Measurements from ENCODE around the gene FARP1. TPM values are rescaled to one million over a fixed set of nuclear protein-coding genes. Genes with fewer than 3 reads are reported as not detected.

The FARP1 gene
- total RNA-seq, 2 donors from 2014 or later, result 0.55 to 2.4 TPM

DNA sequence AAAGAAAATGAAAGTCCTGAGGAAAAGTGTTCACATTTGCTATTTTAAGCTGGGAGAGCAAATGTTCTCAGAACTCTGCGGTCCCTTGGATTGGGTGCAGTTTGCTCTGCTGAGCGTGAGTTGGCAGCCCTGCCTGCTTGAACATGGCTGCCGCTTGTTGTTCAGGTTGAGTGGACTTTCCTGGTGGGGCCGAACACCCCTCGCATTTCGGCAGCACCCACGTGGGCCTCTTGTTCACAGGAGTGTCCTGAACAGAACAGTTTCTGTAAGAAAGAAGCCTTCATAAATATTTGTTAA, 45.0 kb downstream of the FARP1 start:
- Mint-ChIP-seq H3K27ac (no peak overlapping the region), H3K4me1 (ENCODE audit: low read depth) (no peaks in the 10 kb centered on the region), H3K36me3 (ENCODE audit: insufficient read depth in 2 of 2) (no peaks in the 10 kb centered on the region), H3K9me3 (no peaks in the 10 kb centered on the region), H3K4me3 (no peak overlapping the region), H3K27me3 (ENCODE audit: low read depth) (no peaks in the 10 kb centered on the region)
- ATAC-seq (replicated peaks in 1 of 2) (no peak), DNase-seq (no peak)

DNA sequence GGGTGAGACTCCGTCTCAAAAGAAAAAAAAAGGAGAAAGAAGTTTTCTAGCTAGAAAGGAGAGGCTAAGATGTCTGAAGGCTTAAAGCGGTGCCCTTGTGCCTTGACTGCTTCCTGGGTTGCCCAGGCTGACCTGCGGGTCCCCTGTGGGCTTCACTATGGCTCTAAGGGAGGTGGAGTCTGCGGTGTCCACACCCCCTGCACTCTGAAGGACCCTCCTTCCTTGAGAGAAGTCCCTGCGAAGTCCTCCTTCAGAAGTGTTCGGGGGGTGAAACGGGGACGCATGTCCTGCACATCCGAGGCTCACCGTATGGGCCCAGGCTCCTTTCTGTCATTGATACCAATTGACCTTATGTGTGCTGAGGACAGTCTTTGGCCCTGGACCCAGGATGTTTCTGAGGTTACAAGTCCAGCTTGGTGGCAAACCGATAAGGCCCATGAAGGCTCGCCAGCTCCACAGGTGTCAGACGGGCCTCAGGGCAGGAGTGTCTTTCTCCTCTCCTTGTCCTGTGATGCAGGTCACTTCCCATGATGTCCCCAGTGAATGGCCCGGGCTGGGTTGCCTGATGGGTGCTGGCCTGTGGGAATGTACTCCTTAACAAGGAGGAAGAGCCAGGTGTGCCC, 45.8 kb downstream of the FARP1 start:
- Mint-ChIP-seq H3K27me3 (ENCODE audit: low read depth) (no peaks in the 10 kb centered on the region), H3K9me3 (no peaks in the 10 kb centered on the region), H3K4me1 (ENCODE audit: low read depth) (no peaks in the 10 kb centered on the region), H3K27ac (no peak overlapping the region), H3K4me3 (no peak overlapping the region), H3K36me3 (ENCODE audit: insufficient read depth in 2 of 2) (no peaks in the 10 kb centered on the region)
- DNase-seq (no peak), ATAC-seq (replicated peaks in 1 of 2) (no peak)

DNA sequence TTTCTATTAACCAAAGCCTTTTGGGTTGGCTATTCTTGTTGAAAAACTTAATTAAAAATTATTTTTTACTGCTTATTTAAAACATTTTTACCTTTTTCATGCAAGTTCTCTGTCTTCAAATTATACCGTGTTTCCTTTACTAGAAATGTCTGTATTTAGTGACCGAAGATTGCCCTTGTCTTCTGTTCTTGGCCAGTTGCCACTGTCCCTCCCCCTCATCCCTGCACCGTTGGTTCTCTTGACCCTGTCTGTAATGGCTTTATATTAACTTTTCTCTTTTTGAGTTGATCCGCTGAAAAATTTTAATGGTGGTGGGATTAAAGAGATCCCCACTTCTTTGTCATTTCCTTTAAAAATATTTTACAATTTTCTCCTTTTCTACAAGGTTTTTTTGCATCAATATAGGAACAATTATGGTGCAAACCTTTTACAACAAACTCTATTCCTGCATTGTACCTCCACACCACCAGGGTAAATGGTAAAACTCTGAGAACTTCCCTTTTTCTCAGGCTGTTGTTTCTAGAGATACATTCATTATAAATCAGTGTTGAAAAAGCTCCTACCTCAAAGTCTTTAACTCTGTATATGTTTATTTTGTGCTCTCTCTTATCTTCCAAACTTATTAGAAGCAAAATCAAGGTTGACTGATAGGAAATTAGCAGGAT, 47.1 kb downstream of the FARP1 start:
- Mint-ChIP-seq H3K4me1 (ENCODE audit: low read depth) (no peaks in the 10 kb centered on the region), H3K27ac (no peak overlapping the region), H3K9me3 (no peaks in the 10 kb centered on the region), H3K36me3 (ENCODE audit: insufficient read depth in 2 of 2) (no peaks in the 10 kb centered on the region), H3K4me3 (no peak overlapping the region), H3K27me3 (ENCODE audit: low read depth) (no peaks in the 10 kb centered on the region)
- ATAC-seq (replicated peaks in 1 of 2) (no peak), DNase-seq (no peak)

DNA sequence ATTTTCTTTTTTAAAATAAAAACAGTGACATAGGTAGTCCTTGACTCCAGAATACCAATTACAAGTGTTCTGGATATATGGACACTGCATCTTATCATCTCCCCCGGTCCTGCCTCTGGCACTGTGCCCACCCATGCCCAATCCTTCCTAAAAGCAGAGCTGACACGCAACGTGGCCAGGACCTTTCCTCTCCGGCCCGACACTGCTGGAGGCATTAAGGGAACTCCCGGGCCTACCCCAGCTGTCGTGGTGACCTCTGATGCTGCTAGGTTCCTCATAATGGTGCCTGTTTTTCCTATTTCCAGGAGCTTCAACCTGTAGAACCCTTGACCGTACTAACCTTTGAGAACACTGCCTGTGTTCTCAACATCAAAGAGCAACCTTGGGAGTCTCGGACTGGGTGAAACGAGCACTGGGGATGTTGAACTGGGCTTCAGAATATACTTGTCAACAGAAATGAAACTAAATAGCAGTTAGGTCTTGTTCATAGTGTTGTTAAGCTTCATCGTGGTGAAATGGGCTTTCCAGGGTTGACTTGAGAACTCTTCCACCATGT, 48.1 kb downstream of the FARP1 start:
- Mint-ChIP-seq H3K9me3 (no peaks in the 10 kb centered on the region), H3K27me3 (ENCODE audit: low read depth) (no peaks in the 10 kb centered on the region), H3K27ac (no peak overlapping the region), H3K4me1 (ENCODE audit: low read depth) (no peaks in the 10 kb centered on the region), H3K4me3 (no peak overlapping the region), H3K36me3 (ENCODE audit: insufficient read depth in 2 of 2) (no peaks in the 10 kb centered on the region)
- ATAC-seq (replicated peaks in 1 of 2) (no peak), DNase-seq (no peak)

DNA sequence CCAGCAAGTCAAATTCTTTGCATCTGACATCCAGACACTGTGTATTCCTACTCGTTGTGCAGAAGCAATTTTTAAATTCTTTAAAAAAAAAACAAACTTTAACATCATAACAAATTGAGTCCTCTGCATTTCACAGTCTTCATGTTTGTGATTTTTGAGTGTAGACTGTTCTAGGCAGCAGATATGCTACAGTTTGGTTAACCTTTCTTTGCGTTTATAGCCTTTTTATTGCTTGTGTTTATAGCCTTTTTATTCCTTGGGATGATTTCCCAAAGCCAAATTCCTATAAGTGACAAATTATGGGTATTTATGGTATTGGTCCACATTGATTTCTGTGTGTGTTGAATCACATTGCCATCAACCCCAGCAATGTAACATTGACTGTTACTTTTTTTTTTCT, 49.1 kb downstream of the FARP1 start:
- Mint-ChIP-seq H3K27me3 (ENCODE audit: low read depth) (no peaks in the 10 kb centered on the region), H3K4me3 (no peak overlapping the region), H3K9me3 (no peaks in the 10 kb centered on the region), H3K36me3 (ENCODE audit: insufficient read depth in 2 of 2) (no peaks in the 10 kb centered on the region), H3K27ac (no peak overlapping the region), H3K4me1 (ENCODE audit: low read depth) (no peaks in the 10 kb centered on the region)
- ATAC-seq (replicated peaks in 1 of 2) (no peak), DNase-seq (no peak)

DNA sequence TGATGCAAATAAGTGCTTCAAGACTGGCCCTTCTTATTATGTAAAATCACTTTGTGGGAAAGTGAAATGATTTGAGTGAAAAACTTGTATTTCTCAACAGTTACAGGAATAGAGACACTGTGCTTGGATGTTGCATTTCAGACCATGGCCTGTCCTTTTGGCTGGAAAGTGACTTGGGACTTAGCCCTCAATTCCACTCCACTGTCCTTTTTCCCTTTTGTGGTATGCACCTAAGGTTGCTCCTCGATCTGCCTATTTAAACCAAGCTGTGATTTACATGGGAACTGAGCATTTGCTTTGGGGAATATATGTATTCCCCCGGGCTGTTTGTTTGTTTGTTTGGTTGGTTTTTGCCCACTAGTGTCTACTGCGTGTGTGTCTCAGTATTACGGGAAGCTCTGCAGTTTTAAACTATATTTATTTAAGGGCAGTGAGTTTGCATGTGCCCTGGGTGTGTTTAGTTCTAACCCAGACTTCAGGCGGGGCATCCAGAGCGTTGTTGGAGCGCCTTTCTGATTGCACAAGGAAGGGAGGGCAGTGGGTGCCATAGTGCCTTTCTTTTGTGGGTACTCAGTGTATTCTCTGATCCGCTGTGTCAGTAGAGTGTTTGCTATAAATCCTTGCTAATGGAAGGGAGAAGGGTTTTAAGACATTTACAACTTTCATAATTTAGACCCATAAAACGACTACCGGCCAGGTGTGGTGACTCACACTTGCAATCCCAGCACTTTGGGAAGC, 52.3 kb downstream of the FARP1 start:
- DNase-seq, result no peak
- Mint-ChIP-seq H3K27me3 (ENCODE audit: low read depth) (no peaks in the 10 kb centered on the region), H3K9me3 (no peaks in the 10 kb centered on the region), H3K4me1 (ENCODE audit: low read depth) (no peaks in the 10 kb centered on the region), H3K27ac (no peak overlapping the region), H3K4me3 (no peak overlapping the region), H3K36me3 (ENCODE audit: insufficient read depth in 2 of 2) (no peaks in the 10 kb centered on the region)
- ATAC-seq (replicated peaks in 1 of 2), result no peak

DNA sequence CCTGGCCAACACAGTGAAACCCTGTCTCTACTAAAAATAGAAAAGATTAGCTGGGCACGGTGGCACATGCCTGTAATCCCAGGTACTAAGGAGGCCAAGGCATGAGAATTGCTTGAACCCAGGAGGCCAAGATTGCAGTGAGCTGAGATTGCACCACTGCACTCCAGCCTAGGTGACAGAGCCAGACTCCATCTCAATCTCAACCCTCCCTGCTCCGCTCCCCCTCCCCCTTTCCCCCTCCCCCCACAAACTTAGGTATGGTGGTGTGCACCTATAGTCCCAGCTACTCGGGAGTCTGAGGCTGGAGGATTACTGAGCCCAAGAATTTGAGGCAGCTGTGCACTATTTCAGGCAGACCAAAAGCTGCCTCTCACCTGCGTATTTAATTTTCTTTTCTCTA, 55.8 kb downstream of the FARP1 start:
- no peak for ATAC-seq (replicated peaks in 1 of 2)
- H3K9me3 Mint-ChIP-seq, result no peaks in the 10 kb centered on the region

DNA sequence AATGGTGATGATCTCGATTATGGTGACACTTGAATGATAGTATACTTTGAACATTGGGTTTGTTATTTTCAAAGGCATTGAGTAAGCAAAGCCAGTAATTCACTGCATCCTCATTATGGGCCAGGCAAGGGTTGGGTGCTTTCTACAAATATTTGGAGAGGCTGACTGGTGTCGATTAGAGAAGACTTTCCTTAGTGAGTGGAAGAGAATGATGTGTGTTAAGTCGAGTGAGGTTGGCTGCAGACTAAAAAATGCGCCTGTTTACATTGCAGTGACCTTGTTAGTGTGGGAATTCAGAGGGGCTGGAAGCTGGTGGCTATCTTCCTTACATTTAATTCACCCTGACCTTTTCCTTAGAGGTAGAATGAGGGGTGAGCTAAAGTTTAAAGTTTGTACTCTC, 56.6 kb downstream of the FARP1 start:
- H3K4me3 Mint-ChIP-seq, result no peak overlapping the region
- no peaks in the 10 kb centered on the region for H3K36me3 Mint-ChIP-seq (ENCODE audit: insufficient read depth in 2 of 2)
- no peak for DNase-seq
- no peaks in the 10 kb centered on the region for H3K27me3 Mint-ChIP-seq (ENCODE audit: low read depth)
- ATAC-seq (replicated peaks in 1 of 2), result no peak
- H3K27ac Mint-ChIP-seq, result no peak overlapping the region
- no peaks in the 10 kb centered on the region for H3K9me3 Mint-ChIP-seq
- H3K4me1 Mint-ChIP-seq (ENCODE audit: low read depth), result no peaks in the 10 kb centered on the region

More for the DNA sequence above, 55.8 kb downstream of the FARP1 start:
- no peaks in the 10 kb centered on the region for H3K27me3 Mint-ChIP-seq (ENCODE audit: low read depth)
- H3K4me3 Mint-ChIP-seq, result no peak overlapping the region
- no peak overlapping the region for H3K27ac Mint-ChIP-seq
- no peak for DNase-seq
- no peaks in the 10 kb centered on the region for H3K4me1 Mint-ChIP-seq (ENCODE audit: low read depth)
- H3K36me3 Mint-ChIP-seq (ENCODE audit: insufficient read depth in 2 of 2), result no peaks in the 10 kb centered on the region

DNA sequence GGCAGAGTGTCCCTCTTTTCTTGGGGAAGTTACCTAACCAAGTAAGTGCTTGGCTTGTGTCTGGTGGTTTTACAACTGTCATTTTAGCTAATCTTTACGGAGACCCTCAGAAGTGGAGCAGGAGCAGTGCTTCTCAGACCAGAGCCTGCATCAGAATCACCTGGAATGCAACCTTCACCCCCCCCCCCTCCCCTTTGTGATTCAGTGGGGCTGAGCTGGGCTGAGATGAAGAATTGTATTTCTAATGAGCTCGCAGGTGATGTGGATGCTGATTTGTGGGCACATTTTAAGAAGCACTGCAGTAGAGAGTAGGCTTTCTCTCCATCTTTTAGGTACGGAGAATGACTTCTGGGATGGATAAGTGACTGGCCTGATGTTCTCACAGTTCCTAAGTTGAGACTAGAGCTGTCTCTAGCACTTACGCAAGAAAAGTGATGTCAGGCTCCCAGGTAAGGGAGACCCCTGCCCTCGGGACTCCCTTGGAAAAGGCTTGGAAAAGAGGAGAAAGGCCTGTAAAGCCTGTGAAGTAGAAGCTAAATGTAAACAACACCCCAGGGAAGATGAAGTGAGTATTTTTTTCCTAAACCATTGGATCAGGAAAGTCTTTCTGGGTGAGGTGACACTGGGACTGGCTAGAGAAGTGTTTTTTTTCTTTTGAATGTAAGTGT, 57.5 kb downstream of the FARP1 start:
- H3K4me3 Mint-ChIP-seq, result no peak overlapping the region
- peaks cover 3% of the 10 kb centered on the region for H3K27me3 Mint-ChIP-seq (ENCODE audit: low read depth)
- H3K4me1 Mint-ChIP-seq (ENCODE audit: low read depth), result no peaks in the 10 kb centered on the region
- ATAC-seq (replicated peaks in 1 of 2) (no peak), DNase-seq (no peak)
- peaks cover 0 to 2% of the 10 kb centered on the region in 2 donors for H3K9me3 Mint-ChIP-seq
- no peak overlapping the region for H3K27ac Mint-ChIP-seq
- no peaks in the 10 kb centered on the region for H3K36me3 Mint-ChIP-seq (ENCODE audit: insufficient read depth in 2 of 2)

DNA sequence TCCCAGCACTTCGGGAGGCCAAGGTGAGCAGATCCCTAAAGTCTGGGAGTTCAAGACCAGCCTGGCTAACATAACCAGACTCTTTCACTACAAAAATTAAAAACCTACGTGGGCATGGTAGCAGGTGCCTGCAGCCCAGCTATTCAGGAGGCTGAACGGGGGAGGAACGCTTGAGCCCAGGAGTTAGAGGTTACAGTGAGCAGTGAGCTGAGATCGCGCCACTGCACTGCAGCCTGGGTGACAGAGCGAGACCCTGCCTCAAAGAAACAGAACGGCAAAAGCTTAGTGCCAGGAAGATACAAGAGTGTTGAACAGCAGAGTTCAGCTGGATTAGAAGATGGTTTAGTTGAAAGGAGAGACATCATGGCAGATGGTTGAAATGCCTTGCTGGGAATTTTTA, 58.3 kb downstream of the FARP1 start:
- no peaks in the 10 kb centered on the region for H3K4me1 Mint-ChIP-seq (ENCODE audit: low read depth)

DNA sequence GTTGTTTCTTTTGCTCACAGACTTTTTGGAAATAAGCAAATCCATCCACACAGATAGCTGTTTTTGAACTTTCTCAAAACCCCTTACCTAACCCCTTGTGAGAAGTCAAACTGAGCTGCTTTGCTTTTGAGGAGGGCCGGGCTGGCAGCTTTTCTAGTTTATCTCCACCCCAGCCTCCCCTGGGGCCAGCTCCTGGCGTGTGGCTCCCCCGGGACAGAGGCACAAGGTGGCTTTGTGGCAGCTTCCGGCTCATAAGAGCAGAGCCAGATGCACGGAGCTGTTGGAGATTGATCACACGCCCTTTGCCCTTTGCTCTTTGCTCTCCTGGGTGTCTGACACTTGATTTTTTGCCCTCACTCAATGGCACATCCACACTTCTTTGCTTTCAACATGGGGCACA, 59.1 kb downstream of the FARP1 start:
- Mint-ChIP-seq H3K4me3 (no peak overlapping the region), H3K9me3 (peaks cover 2 to 3% of the 10 kb centered on the region in 2 donors), H3K27ac (no peak overlapping the region), H3K4me1 (ENCODE audit: low read depth) (no peaks in the 10 kb centered on the region), H3K27me3 (ENCODE audit: low read depth) (peaks cover 6% of the 10 kb centered on the region), H3K36me3 (ENCODE audit: insufficient read depth in 2 of 2) (no peaks in the 10 kb centered on the region)
- ATAC-seq (replicated peaks in 1 of 2) (no peak), DNase-seq (no peak)

More for the DNA sequence above, 58.3 kb downstream of the FARP1 start:
- Mint-ChIP-seq H3K36me3 (ENCODE audit: insufficient read depth in 2 of 2) (no peaks in the 10 kb centered on the region), H3K9me3 (peaks cover 2% of the 10 kb centered on the region in 2 donors), H3K27me3 (ENCODE audit: low read depth) (peaks cover 6% of the 10 kb centered on the region), H3K4me3 (no peak overlapping the region), H3K27ac (no peak overlapping the region)
- DNase-seq (no peak), ATAC-seq (replicated peaks in 1 of 2) (no peak)

DNA sequence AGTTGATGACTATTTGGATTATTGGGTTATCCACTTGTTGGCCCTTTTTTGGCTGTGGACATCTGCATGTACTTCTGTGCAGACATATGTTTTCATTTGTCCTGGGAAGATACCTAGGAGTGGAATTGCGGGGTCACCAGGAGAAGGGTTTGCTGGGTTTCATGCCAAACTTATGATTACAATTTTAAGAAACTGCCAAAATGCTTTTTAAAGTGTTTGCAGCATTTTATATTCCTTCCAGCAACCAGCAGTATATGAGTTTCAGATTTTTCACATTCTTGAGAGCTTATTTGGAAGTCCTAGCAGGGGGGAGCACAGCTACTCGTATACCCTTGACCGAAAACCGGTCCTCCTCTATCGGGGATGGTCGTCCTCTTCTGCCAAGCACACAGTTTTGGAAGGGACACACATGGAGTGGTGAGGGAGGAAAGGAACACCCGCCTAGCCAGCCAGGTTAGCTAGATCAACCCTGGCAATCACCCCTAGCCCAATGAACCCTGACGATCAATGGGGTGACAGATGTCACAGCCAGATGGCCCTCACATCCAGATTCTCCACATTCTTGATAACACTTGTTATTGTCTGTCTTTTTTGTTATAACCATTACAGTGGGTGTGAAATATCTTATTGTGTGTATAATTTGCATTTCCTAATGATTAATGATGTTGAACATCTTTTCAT, 60.9 kb downstream of the FARP1 start:
- no peak overlapping the region for H3K27ac Mint-ChIP-seq
- peaks cover 6% of the 10 kb centered on the region for H3K27me3 Mint-ChIP-seq (ENCODE audit: low read depth)
- H3K4me3 Mint-ChIP-seq, result no peak overlapping the region
- ATAC-seq (replicated peaks in 1 of 2) (no peak), DNase-seq (no peak)
- H3K36me3 Mint-ChIP-seq (ENCODE audit: insufficient read depth in 2 of 2), result no peaks in the 10 kb centered on the region
- peaks cover 2 to 3% of the 10 kb centered on the region in 2 donors for H3K9me3 Mint-ChIP-seq
- H3K4me1 Mint-ChIP-seq (ENCODE audit: low read depth), result no peaks in the 10 kb centered on the region

DNA sequence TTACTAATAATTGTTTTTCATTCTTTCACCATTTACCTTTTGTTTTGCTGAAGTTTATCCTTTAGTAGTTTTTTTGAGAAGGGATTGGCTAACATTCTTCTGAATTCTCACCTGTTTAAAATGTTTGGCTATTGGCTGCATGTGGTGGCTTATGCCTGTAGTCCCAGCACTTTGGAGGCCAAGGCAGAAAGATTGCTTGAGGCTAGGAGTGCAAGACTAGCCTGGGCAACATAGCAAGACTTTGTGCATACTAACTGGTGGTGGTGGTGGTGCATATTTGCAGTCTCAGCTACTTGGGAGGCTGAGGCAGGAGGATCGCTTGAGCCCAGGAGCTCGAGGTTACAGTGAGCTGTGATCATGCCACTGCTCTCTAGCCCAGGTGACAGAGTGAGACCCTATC, 61.7 kb downstream of the FARP1 start:
- no peaks in the 10 kb centered on the region for H3K4me1 Mint-ChIP-seq (ENCODE audit: low read depth)
- ATAC-seq (replicated peaks in 1 of 2), result no peak
- no peak for DNase-seq
- peaks cover 6% of the 10 kb centered on the region for H3K27me3 Mint-ChIP-seq (ENCODE audit: low read depth)
- H3K36me3 Mint-ChIP-seq (ENCODE audit: insufficient read depth in 2 of 2), result no peaks in the 10 kb centered on the region
- H3K4me3 Mint-ChIP-seq, result no peak overlapping the region
- peaks cover 2 to 3% of the 10 kb centered on the region in 2 donors for H3K9me3 Mint-ChIP-seq
- H3K27ac Mint-ChIP-seq, result no peak overlapping the region
